Smooth muscle cell (in vitro differentiated cells): ENCODE data around the gene GLB1L3. TPM values are rescaled to one million over a fixed set of nuclear protein-coding genes. Genes with fewer than 3 reads are reported as not detected.
A peak's percentile ranks its signal among the peaks of the same experiment; 100 is the strongest.

ENCODE experiments used
- DNase-seq: peaks from one replicate; lab custom pipeline; 2025; ENCODE audit not compliant: unreplicated experiment; lab: John Stamatoyannopoulos, UW
- H2AFZ ChIP-seq: fragments of 200-600 bp; sonication (generic); 2 replicates; pipeline ENCODE4 v1.6.0; 2016; ENCODE audit warnings: antibody characterized with exemption, low read depth, mild to moderate bottlenecking
- H3F3A ChIP-seq: fragments of 200-600 bp; sonication (generic); 2 replicates; pipeline ENCODE4 v1.6.0; 2017; ENCODE audit warnings: antibody characterized with exemption, low read depth
- H3K27ac ChIP-seq: fragments of 200-600 bp; sonication (generic); 2 replicates; pipeline ENCODE4 v1.5.1; 2016; ENCODE audit warnings: low read depth, mild to moderate bottlenecking
- H3K27me3 ChIP-seq: fragments of 200-600 bp; sonication (generic); 2 replicates; pipeline ENCODE4 v1.6.1; 2016; ENCODE audit warnings: low read depth, mild to moderate bottlenecking
- H3K36me3 ChIP-seq: fragments of 200-600 bp; sonication (generic); 2 replicates; pipeline ENCODE4 v1.5.1; 2016; ENCODE audit warnings: low read depth
- H3K4me1 ChIP-seq: fragments of 200-600 bp; sonication (generic); 2 replicates; pipeline ENCODE4 v1.5.1; 2016; ENCODE audit warnings: low read depth
- H3K4me2 ChIP-seq: fragments of 200-600 bp; sonication (generic); 2 replicates; pipeline ENCODE4 v1.6.0; 2016; ENCODE audit warnings: mild to moderate bottlenecking
- H3K4me3 ChIP-seq: fragments of 200-600 bp; sonication (generic); 2 replicates; pipeline ENCODE4 v1.5.1; 2016; ENCODE audit warnings: mild to moderate bottlenecking
- H3K79me2 ChIP-seq: fragments of 200-600 bp; sonication (generic); 2 replicates; pipeline ENCODE4 v1.6.0; 2016; ENCODE audit warnings: low read depth, mild to moderate bottlenecking
- H3K9ac ChIP-seq: fragments of 200-600 bp; sonication (generic); 2 replicates; pipeline ENCODE4 v1.6.0; 2016; ENCODE audit warnings: low read depth
- H3K9me3 ChIP-seq: fragments of 200-600 bp; sonication (generic); replicated peaks from 2 replicates; pipeline ENCODE4 v1.5.1; 2016; ENCODE audit warnings: low read depth
- H4K20me1 ChIP-seq: fragments of 200-600 bp; sonication (generic); 2 replicates; pipeline ENCODE4 v1.6.0; 2016; ENCODE audit warnings: low read depth
- CTCF ChIP-seq: fragments of 200-600 bp; sonication (generic); IDR thresholded peaks from 2 replicates; pipeline ENCODE4 v1.5.1; 2017; ENCODE audit warnings: borderline replicate concordance, mild to moderate bottlenecking, antibody characterized with exemption; ENCODE audit not compliant: insufficient read depth, poor library complexity, severe bottlenecking
- WGBS: methylation state at CpG from one replicate; pipeline ENCODE4 v1.1.7; 2016; ENCODE audit warnings: low lambda C conversion rate; 5-methylcytosine and 5-hydroxymethylcytosine counted together
- polyA plus RNA-seq: library from polyadenylated mRNA; unstranded; fragments of >200 nt; fragmentation: Nextera tagmentation; extraction: Ambion mirVana; gene quantifications from 2 replicates; pipeline ENCODE4 v1.2.1, GENCODE V29; 2016
- total RNA-seq: library from RNA; depleted of rRNA; stranded (reverse); fragments of >200 nt; gene quantifications from 2 replicates; pipeline ENCODE4 v1.2.3, GENCODE V29; 2014

Gene GLB1L3
- total and polyA plus RNA-seq, 2 experiments from 2014 or later = not detected

GRCh38 chr11:134275188-134275533 is 1.0 kb upstream of the GLB1L3 start:
- peak overlapping the region; percentile 88 for H3K4me2 ChIP-seq
- H3K4me1 ChIP-seq = peaks cover 17% of the 10 kb centered on the region
- H3K4me3 ChIP-seq = peak overlapping the region; percentile 47
- no peaks in the 10 kb centered on the region for H3F3A ChIP-seq
- H3K9ac ChIP-seq = no peak overlapping the region
- no peak for DNase-seq
- H3K27ac ChIP-seq = no peak overlapping the region
- no peaks in the 10 kb centered on the region for H4K20me1 ChIP-seq
- no peaks in the 10 kb centered on the region for H3K79me2 ChIP-seq
- no peak for TF ChIP-seq CTCF
- no peaks in the 10 kb centered on the region for H3K36me3 ChIP-seq
- peaks cover 85% of the 10 kb centered on the region for H3K27me3 ChIP-seq
- no peaks in the 10 kb centered on the region for H3K9me3 ChIP-seq
- peak overlapping the region; percentile 86 for H2AFZ ChIP-seq
- WGBS = 7% methylated on average over 5 of the region's 5 CpGs

GRCh38 chr11:134276396-134277182 is 410 bp downstream of the GLB1L3 start:
- no peaks in the 10 kb centered on the region for H3K36me3 ChIP-seq
- peaks cover 17% of the 10 kb centered on the region for H3K4me1 ChIP-seq
- peak overlapping the region; percentile 86 for H2AFZ ChIP-seq
- no peak overlapping the region for H3K27ac ChIP-seq
- peaks cover 83% of the 10 kb centered on the region for H3K27me3 ChIP-seq
- H3K79me2 ChIP-seq = no peaks in the 10 kb centered on the region
- DNase-seq = no peak
- peak overlapping the region; percentile 47 for H3K4me3 ChIP-seq
- no peaks in the 10 kb centered on the region for H3K9me3 ChIP-seq
- no peak for TF ChIP-seq CTCF
- H3F3A ChIP-seq = no peaks in the 10 kb centered on the region
- 2% methylated on average over 72 of the region's 88 CpGs for WGBS
- no peaks in the 10 kb centered on the region for H4K20me1 ChIP-seq
- peak overlapping the region; percentile 88 for H3K4me2 ChIP-seq
- no peak overlapping the region for H3K9ac ChIP-seq

- TF ChIP-seq CTCF = no peak
- no peak overlapping the region for H2AFZ ChIP-seq
- no peaks in the 10 kb centered on the region for H3K9me3 ChIP-seq
- H3K36me3 ChIP-seq = no peaks in the 10 kb centered on the region
- DNase-seq = no peak
- H3K4me3 ChIP-seq = no peak overlapping the region
- no peaks in the 10 kb centered on the region for H4K20me1 ChIP-seq
- H3K4me2 ChIP-seq = peak overlapping the region; percentile 88
- H3K27me3 ChIP-seq = peaks cover 79% of the 10 kb centered on the region
- 21% methylated on average over 36 of the region's 36 CpGs for WGBS
- H3K4me1 ChIP-seq = peaks cover 17% of the 10 kb centered on the region
- H3K79me2 ChIP-seq = no peaks in the 10 kb centered on the region
- no peaks in the 10 kb centered on the region for H3F3A ChIP-seq
- no peak overlapping the region for H3K9ac ChIP-seq
- no peak overlapping the region for H3K27ac ChIP-seq
These were observed 1.2 kb downstream of the GLB1L3 start for GRCh38 chr11:134277183-134278001.
